PC-3 (cell line): ENCODE results near the gene SGCD. TPM values are rescaled to one million over a fixed set of nuclear protein-coding genes. Genes with fewer than 3 reads are reported as not detected.

Source experiments
- ATAC-seq: fragments of 200-7000 bp; cut with Tn5 transposase; 2 replicates; pipeline ENCODE4 v1.9.1; 2020; ENCODE audit warnings: mild to moderate bottlenecking, moderate library complexity
- BruUV-seq: library from RNA; stranded (reverse); fragments of 400-500 nt; replicated peaks from 2 replicates; lab custom pipeline; 2021; lab: Mats Ljungman, UMichigan
- CTCF ChIA-PET: fragments of 300-600 bp; sonication (Branson Sonifier 250); formaldehyde crosslinking; loops from one replicate; lab custom pipeline; 2022; ENCODE audit warnings: antibody characterized with exemption; lab: Charles Lee
- POLR2A ChIA-PET: fragments of 300-600 bp; sonication (Branson Sonifier 250); formaldehyde crosslinking; loops from one replicate; lab custom pipeline; 2022; ENCODE audit warnings: antibody characterized with exemption; ENCODE audit not compliant: unreplicated experiment; lab: Charles Lee
- DNase-seq: peaks from one replicate; pipeline ENCODE4 v3.0.0-alpha.2; 2015
- H2AFZ ChIP-seq: fragments of 300-600 bp; sonication (generic); 2 replicates; pipeline ENCODE4 v1.6.0; 2016; ENCODE audit warnings: antibody characterized with exemption, low read length
- H3F3A ChIP-seq: fragments of 300-600 bp; sonication (generic); one replicate; pipeline ENCODE4 v1.6.0; 2017; ENCODE audit warnings: antibody characterized with exemption, low read length, control low read depth, mild to moderate bottlenecking; ENCODE audit not compliant: unreplicated experiment
- H3K27ac ChIP-seq: fragments of 300-600 bp; sonication (generic); 2 replicates; pipeline ENCODE4 v1.5.1; 2016; ENCODE audit warnings: mild to moderate bottlenecking, low read length
- H3K27me3 ChIP-seq: fragments of 300-600 bp; sonication (generic); 2 replicates; pipeline ENCODE4 v1.6.1; 2016; ENCODE audit warnings: low read length, mixed read lengths
- H3K36me3 ChIP-seq: fragments of 300-600 bp; sonication (generic); 2 replicates; pipeline ENCODE4 v1.6.1; 2016; ENCODE audit warnings: low read depth, mixed run types, low read length, mixed read lengths
- H3K4me1 ChIP-seq: fragments of 300-600 bp; sonication (generic); 2 replicates; pipeline ENCODE4 v1.5.1; 2016; ENCODE audit warnings: low read length; ENCODE audit not compliant: insufficient read depth
- H3K4me2 ChIP-seq: fragments of 300-600 bp; sonication (generic); 2 replicates; pipeline ENCODE4 v1.6.0; 2016; ENCODE audit warnings: low read length
- H3K4me3 ChIP-seq: fragments of 300-600 bp; sonication (generic); 2 replicates; pipeline ENCODE4 v1.5.1; 2016; ENCODE audit warnings: mild to moderate bottlenecking, low read length, mixed read lengths
- H3K79me2 ChIP-seq: fragments of 300-600 bp; sonication (generic); 2 replicates; pipeline ENCODE4 v1.6.1; 2017; ENCODE audit warnings: low read length, mixed read lengths
- H3K9ac ChIP-seq: fragments of 300-600 bp; sonication (generic); 2 replicates; pipeline ENCODE4 v1.6.0; 2016; ENCODE audit warnings: mild to moderate bottlenecking, low read length
- H3K9me2 ChIP-seq: fragments of 300-600 bp; sonication (generic); replicated peaks from 2 replicates; pipeline ENCODE4 v1.6.1; 2016; ENCODE audit warnings: mixed run types, low read length, mixed read lengths
- H3K9me3 ChIP-seq: fragments of 300-600 bp; sonication (generic); 2 replicates; pipeline ENCODE4 v1.6.1; 2016; ENCODE audit warnings: low read length, mixed read lengths
- H4K20me1 ChIP-seq: fragments of 300-600 bp; sonication (generic); 2 replicates; pipeline ENCODE4 v1.6.1; 2016; ENCODE audit warnings: low read length, mixed read lengths
- CTCF ChIP-seq: fragments of 300-600 bp; sonication (generic); conservative IDR thresholded peaks from 2 replicates; pipeline ENCODE4 v1.5.1; 2017; ENCODE audit warnings: antibody characterized with exemption, low read depth, mild to moderate bottlenecking, low read length
- EZH2 ChIP-seq: fragments of 300-600 bp; sonication (generic); IDR thresholded peaks from one replicate; pipeline ENCODE4 v1.6.1; 2017; ENCODE audit warnings: antibody characterized with exemption, mild to moderate bottlenecking, low read length; ENCODE audit not compliant: unreplicated experiment
- EZH2phosphoT487 ChIP-seq: fragments of 300-600 bp; sonication (generic); IDR thresholded peaks from 2 replicates; pipeline ENCODE4 v1.6.1; 2018; ENCODE audit warnings: mild to moderate bottlenecking, antibody characterized with exemption, low read length, borderline replicate concordance
- intact Hi-C: fragments of 100-400 bp; cut with micrococcal nuclease; formaldehyde crosslinking; loops from 2 replicates; pipeline ENCODE4 v1.9.0; 2023
- total RNA-seq: library from RNA; depleted of rRNA; stranded (reverse); fragments of >200 nt; gene quantifications from 2 replicates; pipeline ENCODE4 v1.2.3, GENCODE V29; 2014

SGCD gene
- total RNA-seq, 1 experiment from 2014 or later, result 0.15 TPM

GRCh38 chr5:156686796-156687195, 359.8 kb downstream of the SGCD start:
- no peak for ATAC-seq
- no peaks in the 10 kb centered on the region for H3K4me1 ChIP-seq
- H4K20me1 ChIP-seq, result no peaks in the 10 kb centered on the region
- no peaks in the 10 kb centered on the region for H3F3A ChIP-seq
- H3K9ac ChIP-seq, result no peak overlapping the region
- DNase-seq, result no peak
- no peaks in the 10 kb centered on the region for H3K36me3 ChIP-seq
- intact Hi-C loops, result no loop called here
- no peaks in the 10 kb centered on the region for H3K9me3 ChIP-seq
- no peak overlapping the region for H3K4me3 ChIP-seq
- POLR2A ChIA-PET, result no interaction called here
- no peak overlapping the region for H3K4me2 ChIP-seq
- CTCF ChIA-PET, result no interaction called here
- no peaks in the 10 kb centered on the region for H3K79me2 ChIP-seq
- no peak overlapping the region for H3K27ac ChIP-seq
- BruUV-seq, result no TSS peak
- TF ChIP-seq EZH2, result no peak
- TF ChIP-seq EZH2phosphoT487, result no peak
- no peak for TF ChIP-seq CTCF
- peaks cover 32% of the 10 kb centered on the region for H3K27me3 ChIP-seq
- H3K9me2 ChIP-seq, result no peaks in the 10 kb centered on the region
- no peak overlapping the region for H2AFZ ChIP-seq

DNA sequence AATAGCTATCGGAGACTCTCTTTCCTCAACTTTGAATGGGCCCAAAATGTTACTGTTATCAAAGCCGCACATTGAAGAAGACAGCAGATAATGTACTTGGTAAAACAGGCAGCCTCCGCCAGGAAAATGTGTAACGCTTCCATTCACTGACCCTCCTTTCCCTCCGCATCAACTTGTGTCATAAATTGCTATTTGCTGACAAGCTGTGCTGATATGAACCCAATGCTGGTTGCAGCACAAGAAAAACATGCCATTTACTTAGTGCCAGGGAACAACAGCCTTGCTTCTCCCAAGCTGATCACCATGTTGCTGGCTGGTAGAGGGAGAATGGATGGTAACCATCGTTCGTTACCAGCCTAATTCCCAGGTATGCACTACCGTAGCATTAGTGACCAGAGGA, 360.6 kb downstream of the SGCD start:
- DNase-seq (no peak), ATAC-seq (no peak)
- ChIA-PET POLR2A (no interaction called here), CTCF (no interaction called here)
- H3K4me3 ChIP-seq, result no peak overlapping the region
- no peak overlapping the region for H3K27ac ChIP-seq
- no peaks in the 10 kb centered on the region for H4K20me1 ChIP-seq
- BruUV-seq, result no TSS peak
- peaks cover 32% of the 10 kb centered on the region for H3K27me3 ChIP-seq
- no peaks in the 10 kb centered on the region for H3K4me1 ChIP-seq
- no peak overlapping the region for H3K9ac ChIP-seq
- intact Hi-C loops, result no loop called here
- no peaks in the 10 kb centered on the region for H3K9me2 ChIP-seq
- no peak overlapping the region for H3K4me2 ChIP-seq
- no peak overlapping the region for H2AFZ ChIP-seq
- H3K9me3 ChIP-seq, result no peaks in the 10 kb centered on the region
- H3K79me2 ChIP-seq, result no peaks in the 10 kb centered on the region
- no peaks in the 10 kb centered on the region for H3F3A ChIP-seq
- TF ChIP-seq EZH2phosphoT487 (no peak), CTCF (no peak), EZH2 (no peak)
- no peaks in the 10 kb centered on the region for H3K36me3 ChIP-seq

DNA sequence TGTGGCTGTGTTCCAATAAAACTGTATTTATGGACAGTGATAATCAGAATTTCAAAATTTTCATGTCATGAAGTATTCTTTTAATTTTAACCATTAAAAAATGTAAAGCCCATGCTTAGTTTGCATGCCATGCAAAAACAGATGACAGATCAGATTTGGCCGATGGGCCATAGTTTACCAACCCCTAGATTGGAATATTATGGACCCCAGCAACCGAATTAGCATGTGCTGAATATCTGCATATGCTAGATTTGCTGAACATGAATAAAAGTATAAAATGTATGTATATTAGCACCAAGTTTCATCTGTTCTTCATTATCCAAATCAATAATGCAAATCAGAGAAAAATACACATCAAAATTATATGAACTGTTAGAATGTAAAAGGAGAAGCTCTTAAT, 364.6 kb downstream of the SGCD start:
- Histone ChIP-seq H3K4me2 (no peak overlapping the region), H3K27ac (no peak overlapping the region), H3F3A (no peaks in the 10 kb centered on the region), H3K9me2 (no peaks in the 10 kb centered on the region), H3K27me3 (peaks cover 24% of the 10 kb centered on the region), H3K79me2 (no peaks in the 10 kb centered on the region), H3K4me3 (no peak overlapping the region), H3K36me3 (no peaks in the 10 kb centered on the region), H2AFZ (no peak overlapping the region), H3K4me1 (no peaks in the 10 kb centered on the region), H4K20me1 (no peaks in the 10 kb centered on the region), H3K9ac (no peak overlapping the region), H3K9me3 (no peaks in the 10 kb centered on the region)
- DNase-seq (no peak), ATAC-seq (no peak)
- no peak for TF ChIP-seq EZH2phosphoT487
- TF ChIP-seq EZH2, result no peak
- TF ChIP-seq CTCF, result no peak
- ChIA-PET POLR2A (no interaction called here), CTCF (no interaction called here)
- BruUV-seq, result no TSS peak
- intact Hi-C loops, result no loop called here
